Activated CD4-positive, alpha-beta T cell treated with anti-CD3 and anti-CD28 coated beads, Interleukin-2, amount 10 ng/mL, durations not matched to agents 24 days and 14 days (primary cell): ENCODE data around the gene SPON2. TPM values are rescaled to one million over a fixed set of nuclear protein-coding genes. Genes with fewer than 3 reads are reported as not detected.

ENCODE experiments used
- DNase-seq: peaks from one replicate; pipeline ENCODE4 v3.0.0; 2022
- H3K27ac Mint-ChIP-seq: one replicate; pipeline ENCODE4 v1.8.0; 2022; ENCODE audit warnings: mild to moderate bottlenecking, mixed read lengths
- H3K27me3 Mint-ChIP-seq: one replicate; pipeline ENCODE4 v1.8.0; 2022; ENCODE audit warnings: mixed read lengths
- H3K36me3 Mint-ChIP-seq: one replicate; pipeline ENCODE4 v1.8.0; 2022; ENCODE audit warnings: low read depth, mild to moderate bottlenecking, mixed read lengths
- H3K4me1 Mint-ChIP-seq: one replicate; pipeline ENCODE4 v1.8.0; 2021; ENCODE audit warnings: mixed read lengths
- H3K4me3 Mint-ChIP-seq: one replicate; pipeline ENCODE4 v1.8.0; 2022; ENCODE audit warnings: mild to moderate bottlenecking, moderate library complexity, mixed read lengths
- H3K9me3 Mint-ChIP-seq: one replicate; pipeline ENCODE4 v1.8.0; 2021; ENCODE audit warnings: mixed read lengths
- intact Hi-C: fragments of 100-400 bp; cut with micrococcal nuclease; formaldehyde crosslinking; loops from one replicate; pipeline ENCODE4 v1.15.1; 2023
- total RNA-seq: library from RNA; stranded (reverse); gene quantifications from 2 replicates; pipeline ENCODE4 v1.2.3, GENCODE V29; 2022

SPON2 gene
- total RNA-seq, 1 donor from 2014 or later, result 21.6 TPM

DNA sequence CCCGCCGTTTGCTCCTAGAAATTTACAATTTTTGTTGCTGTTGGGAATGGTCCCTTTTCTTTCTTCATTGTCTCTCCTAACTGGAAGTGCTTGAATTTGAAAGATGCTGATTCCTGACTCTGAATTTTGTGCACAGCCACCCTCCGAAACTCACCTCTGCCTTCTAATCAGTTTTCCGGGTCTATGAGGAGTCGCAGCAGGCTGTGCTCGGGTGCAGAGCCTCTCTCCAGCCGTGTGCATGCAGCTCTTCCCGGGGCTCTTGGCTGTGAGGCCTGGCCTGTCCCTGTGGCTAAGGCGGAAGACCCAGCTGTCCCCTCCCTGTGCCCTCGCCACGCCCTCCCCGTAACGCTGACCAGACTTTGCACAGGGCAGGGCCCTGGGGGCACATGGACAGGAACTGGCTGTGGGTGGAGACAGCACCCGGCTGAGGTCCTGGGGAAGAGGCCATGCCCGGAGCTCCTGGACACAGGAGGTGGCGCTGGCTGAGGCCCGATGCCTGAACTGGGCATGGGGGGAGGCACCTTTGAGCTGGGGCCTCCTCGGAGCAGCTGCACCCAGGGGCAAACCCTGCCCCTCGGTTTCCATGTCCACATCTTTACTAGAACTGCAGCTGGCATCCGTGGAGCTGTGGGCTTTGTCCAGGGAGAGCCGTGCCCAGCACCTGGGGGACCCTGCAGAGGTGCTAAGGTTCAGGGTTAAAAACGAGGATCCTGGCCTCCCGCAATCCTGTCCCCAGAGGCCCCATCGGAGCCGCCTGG is 32.6 kb upstream of the SPON2 start:
- H3K27me3 Mint-ChIP-seq, result no peaks in the 10 kb centered on the region
- peaks cover 26% of the 10 kb centered on the region for H3K4me1 Mint-ChIP-seq
- peak overlapping the region; percentile 74 for H3K27ac Mint-ChIP-seq
- H3K4me3 Mint-ChIP-seq, result no peak overlapping the region
- intact Hi-C loops, result loop anchor here (5.0 kb wide), 1 partner anchor 193 kb away; the partner anchor contains the start of gene FGFRL1
- DNase-seq, result no peak
- H3K36me3 Mint-ChIP-seq, result peaks cover 11% of the 10 kb centered on the region
- no peaks in the 10 kb centered on the region for H3K9me3 Mint-ChIP-seq

DNA sequence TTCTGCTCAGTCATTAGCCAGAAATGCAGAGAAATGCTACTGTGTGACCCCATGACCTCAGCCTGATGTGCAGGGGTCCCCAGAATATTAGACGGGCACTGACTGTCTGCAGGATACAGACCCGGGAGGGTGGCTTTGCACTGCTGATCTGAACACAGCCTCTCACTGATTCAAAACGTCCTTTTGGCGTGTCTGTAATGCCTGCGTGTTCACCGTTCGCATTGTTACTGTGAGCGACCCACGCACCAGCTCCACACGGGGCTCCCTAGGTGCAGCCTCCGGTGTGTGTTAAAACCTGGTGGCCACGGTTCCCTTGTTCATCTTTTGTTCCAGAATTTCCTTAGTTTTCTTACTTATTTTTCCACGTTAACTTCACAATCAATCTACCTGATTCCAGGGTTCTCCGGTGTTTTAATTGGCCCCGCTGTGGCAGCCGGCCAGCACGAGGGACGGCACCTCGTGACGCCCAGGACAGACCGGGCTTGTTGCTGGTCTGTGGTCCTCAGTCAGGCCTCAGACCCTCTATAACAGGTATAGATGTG is 32.0 kb upstream of the SPON2 start:
- intact Hi-C loops, result loop anchor here (5.0 kb wide), 1 partner anchor 192 kb away; the partner anchor contains the start of gene FGFRL1
- peaks cover 11% of the 10 kb centered on the region for H3K36me3 Mint-ChIP-seq
- H3K4me3 Mint-ChIP-seq, result no peak overlapping the region
- H3K27ac Mint-ChIP-seq, result peak overlapping the region; percentile 74
- peaks cover 27% of the 10 kb centered on the region for H3K4me1 Mint-ChIP-seq
- no peak for DNase-seq
- H3K9me3 Mint-ChIP-seq, result no peaks in the 10 kb centered on the region
- no peaks in the 10 kb centered on the region for H3K27me3 Mint-ChIP-seq

DNA sequence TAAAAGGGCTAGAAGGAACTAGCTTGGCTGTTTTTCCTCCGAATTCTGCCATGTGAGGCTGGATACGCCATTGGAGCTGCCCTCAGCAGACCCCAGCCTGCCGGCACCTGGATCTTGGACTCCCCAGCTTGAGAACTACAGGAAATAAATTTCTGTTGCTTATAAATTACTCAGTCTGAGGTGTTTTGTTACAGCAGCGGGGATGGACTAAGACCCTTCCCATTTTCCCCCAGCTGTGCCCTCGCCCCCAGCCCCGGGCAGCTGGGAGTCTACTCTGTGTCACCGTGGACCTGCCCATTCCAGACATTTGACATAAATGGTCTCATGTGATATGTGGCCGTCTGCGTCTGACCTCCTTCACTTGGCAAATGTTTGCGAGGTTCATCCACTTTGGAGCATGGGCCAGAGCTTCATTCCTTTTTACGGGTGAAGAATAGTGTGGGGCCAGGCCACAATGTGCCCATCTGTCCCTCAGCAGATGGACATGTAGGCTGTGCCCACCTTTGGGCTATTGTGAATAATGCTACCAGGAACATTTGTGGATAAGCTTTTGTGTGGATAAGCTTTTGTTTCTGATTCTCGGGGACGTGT is 30.7 kb upstream of the SPON2 start:
- H3K27ac Mint-ChIP-seq, result peak overlapping the region; percentile 99
- intact Hi-C loops, result loop anchor here (5.0 kb wide), 1 partner anchor 191 kb away; the partner anchor contains the start of gene FGFRL1
- no peaks in the 10 kb centered on the region for H3K9me3 Mint-ChIP-seq
- peaks cover 17% of the 10 kb centered on the region for H3K36me3 Mint-ChIP-seq
- no peaks in the 10 kb centered on the region for H3K27me3 Mint-ChIP-seq
- peak overlapping the region; percentile 23 for H3K4me3 Mint-ChIP-seq
- DNase-seq, result no peak
- peaks cover 32% of the 10 kb centered on the region for H3K4me1 Mint-ChIP-seq

DNA sequence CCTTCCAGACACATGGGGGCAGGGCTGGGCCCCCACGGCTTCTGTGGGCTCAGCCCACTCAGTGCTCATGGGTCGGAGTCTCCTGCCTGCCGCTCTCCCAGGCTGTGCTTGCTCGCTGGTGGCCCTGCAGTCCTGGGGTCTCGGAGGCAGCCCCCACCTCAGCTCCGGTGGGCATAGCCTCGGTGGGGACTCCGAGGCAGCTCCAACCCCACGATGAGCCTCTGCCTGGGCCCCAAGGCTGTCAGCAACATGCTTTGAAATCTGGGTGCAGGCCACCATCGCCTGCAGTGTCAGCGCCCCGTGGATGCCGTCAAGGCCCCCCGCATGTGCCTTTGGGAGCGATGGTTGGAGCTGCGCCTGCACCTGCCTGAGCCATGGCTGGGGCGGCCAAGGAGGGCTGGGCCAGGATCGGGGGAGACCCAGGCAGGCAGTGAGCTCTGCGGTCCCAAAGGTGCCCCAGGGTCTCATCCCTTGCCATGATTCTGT is 30.2 kb upstream of the SPON2 start:
- Mint-ChIP-seq H3K36me3 (peaks cover 21% of the 10 kb centered on the region), H3K4me3 (peak overlapping the region; percentile 75), H3K4me1 (peaks cover 35% of the 10 kb centered on the region), H3K27me3 (no peaks in the 10 kb centered on the region), H3K27ac (peak overlapping the region; percentile 99), H3K9me3 (no peaks in the 10 kb centered on the region)
- no peak for DNase-seq
- intact Hi-C loops, result loop anchor here (1.0 to 5.0 kb wide), 3 partner anchors 35 to 190 kb away; partner anchors contain the start of genes CTBP1 and FGFRL1

GRCh38 chr4:1201851-1202525 is 29.6 kb upstream of the SPON2 start:
- H3K27ac Mint-ChIP-seq, result peak overlapping the region; percentile 99
- peak overlapping the region; percentile 75 for H3K4me3 Mint-ChIP-seq
- peak; percentile 95 for DNase-seq
- peaks cover 27% of the 10 kb centered on the region for H3K36me3 Mint-ChIP-seq
- intact Hi-C loops, result loop anchor here (1.0 to 5.0 kb wide), 5 partner anchors 15 to 190 kb away; partner anchors contain the start of genes CTBP1 and FGFRL1
- H3K27me3 Mint-ChIP-seq, result no peaks in the 10 kb centered on the region
- H3K4me1 Mint-ChIP-seq, result peaks cover 35% of the 10 kb centered on the region
- H3K9me3 Mint-ChIP-seq, result no peaks in the 10 kb centered on the region

- H3K4me3 Mint-ChIP-seq, result peak overlapping the region; percentile 75
- no peaks in the 10 kb centered on the region for H3K9me3 Mint-ChIP-seq
- DNase-seq, result no peak
- H3K36me3 Mint-ChIP-seq, result peaks cover 34% of the 10 kb centered on the region
- peaks cover 38% of the 10 kb centered on the region for H3K4me1 Mint-ChIP-seq
- intact Hi-C loops, result loop anchor here (1.0 to 5.0 kb wide), 3 partner anchors 13 to 188 kb away; partner anchors contain the start of gene FGFRL1
- no peaks in the 10 kb centered on the region for H3K27me3 Mint-ChIP-seq
- peak overlapping the region; percentile 99 for H3K27ac Mint-ChIP-seq
Measured at GRCh38 chr4:1200425-1201035, 28.1 kb upstream of the SPON2 start.

DNA sequence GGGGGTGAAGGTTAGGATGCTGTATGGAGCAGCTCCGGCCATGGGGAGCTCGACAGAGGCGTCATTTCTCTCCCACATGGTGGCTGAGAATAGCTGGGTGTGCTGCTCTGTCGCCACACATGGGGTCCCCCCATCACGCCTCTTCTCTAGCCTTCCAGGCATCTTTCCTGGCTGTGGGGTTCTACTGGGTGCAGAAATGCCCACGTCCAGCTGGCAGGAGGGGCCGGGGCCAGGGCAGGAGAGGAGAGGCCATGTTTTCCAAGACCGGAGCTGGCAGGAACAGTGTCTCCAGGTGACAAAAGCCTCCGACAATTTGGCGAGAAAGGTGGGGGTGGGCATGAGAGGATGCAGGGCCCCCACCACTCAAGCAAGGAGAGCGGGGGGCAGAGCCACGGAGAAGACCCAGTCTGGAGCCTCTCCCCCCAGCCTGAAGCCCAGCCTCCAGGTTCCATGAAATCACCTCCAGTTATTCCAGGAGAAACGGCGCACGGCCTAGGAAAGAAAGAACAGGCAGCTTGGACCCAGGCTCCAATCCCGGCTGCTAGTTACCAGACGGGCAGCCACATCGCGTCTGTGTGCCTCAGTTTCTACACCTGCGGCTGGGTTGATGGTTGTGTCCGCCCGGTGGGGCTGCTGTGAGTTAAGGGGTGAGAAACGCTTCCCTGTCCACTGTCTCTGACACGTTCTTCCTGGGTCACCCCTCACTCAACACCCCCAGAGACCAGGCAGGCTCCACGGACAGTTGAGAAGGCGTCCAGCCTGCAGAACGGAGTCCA is 27.4 kb upstream of the SPON2 start:
- H3K4me3 Mint-ChIP-seq, result peak overlapping the region; percentile 75
- intact Hi-C loops, result loop anchor here (5.0 kb wide), 1 partner anchor 187 kb away; the partner anchor contains the start of gene FGFRL1
- H3K36me3 Mint-ChIP-seq, result peaks cover 32% of the 10 kb centered on the region
- H3K27ac Mint-ChIP-seq, result peak overlapping the region; percentile 99
- peaks cover 38% of the 10 kb centered on the region for H3K4me1 Mint-ChIP-seq
- DNase-seq, result no peak
- no peaks in the 10 kb centered on the region for H3K27me3 Mint-ChIP-seq
- no peaks in the 10 kb centered on the region for H3K9me3 Mint-ChIP-seq

DNA sequence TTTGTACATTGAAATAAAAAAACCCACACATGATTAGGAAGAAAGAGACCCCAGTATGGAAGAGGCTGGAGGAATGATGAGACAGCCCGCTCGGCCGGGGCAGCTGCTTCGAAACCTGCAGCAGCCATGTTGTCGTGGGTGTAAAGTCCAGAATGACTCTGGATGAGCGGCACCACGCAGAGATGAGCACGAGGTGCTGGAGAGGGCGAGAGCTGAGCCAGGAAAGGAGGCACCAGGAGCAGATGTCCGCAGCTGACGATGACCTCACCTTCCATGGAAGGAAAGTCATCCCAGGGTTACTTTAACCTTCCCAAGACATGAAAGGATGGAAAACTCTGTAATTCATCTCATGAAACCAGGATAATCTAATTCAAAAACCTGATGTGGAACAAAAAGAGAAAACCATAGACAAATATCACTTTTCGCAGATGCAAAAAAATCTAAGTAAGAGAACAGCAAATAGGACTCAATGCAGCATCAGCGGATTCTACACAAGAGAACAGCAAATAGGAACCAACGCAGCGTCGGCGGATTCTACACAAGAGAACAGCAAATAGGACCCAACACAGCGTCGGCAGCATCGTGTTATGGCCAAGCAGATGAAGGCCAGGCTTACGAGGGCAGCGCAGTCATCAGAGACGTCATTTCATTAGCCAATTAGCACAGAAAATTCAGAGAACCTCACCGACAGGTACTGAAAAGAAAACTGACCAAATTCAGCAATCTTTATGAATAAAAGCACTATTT is 25.9 kb upstream of the SPON2 start:
- Mint-ChIP-seq H3K27me3 (no peaks in the 10 kb centered on the region), H3K4me1 (peaks cover 28% of the 10 kb centered on the region), H3K9me3 (no peaks in the 10 kb centered on the region), H3K36me3 (peaks cover 29% of the 10 kb centered on the region), H3K4me3 (peak overlapping the region; percentile 20), H3K27ac (peak overlapping the region; percentile 30)
- DNase-seq, result no peak
- intact Hi-C loops, result no loop called here

GRCh38 chr4:1196421-1197183 is 24.2 kb upstream of the SPON2 start:
- intact Hi-C loops, result no loop called here
- H3K27me3 Mint-ChIP-seq, result no peaks in the 10 kb centered on the region
- DNase-seq, result no peak
- H3K4me3 Mint-ChIP-seq, result no peak overlapping the region
- H3K4me1 Mint-ChIP-seq, result peaks cover 16% of the 10 kb centered on the region
- H3K27ac Mint-ChIP-seq, result no peak overlapping the region
- no peaks in the 10 kb centered on the region for H3K9me3 Mint-ChIP-seq
- H3K36me3 Mint-ChIP-seq, result peaks cover 29% of the 10 kb centered on the region

DNA sequence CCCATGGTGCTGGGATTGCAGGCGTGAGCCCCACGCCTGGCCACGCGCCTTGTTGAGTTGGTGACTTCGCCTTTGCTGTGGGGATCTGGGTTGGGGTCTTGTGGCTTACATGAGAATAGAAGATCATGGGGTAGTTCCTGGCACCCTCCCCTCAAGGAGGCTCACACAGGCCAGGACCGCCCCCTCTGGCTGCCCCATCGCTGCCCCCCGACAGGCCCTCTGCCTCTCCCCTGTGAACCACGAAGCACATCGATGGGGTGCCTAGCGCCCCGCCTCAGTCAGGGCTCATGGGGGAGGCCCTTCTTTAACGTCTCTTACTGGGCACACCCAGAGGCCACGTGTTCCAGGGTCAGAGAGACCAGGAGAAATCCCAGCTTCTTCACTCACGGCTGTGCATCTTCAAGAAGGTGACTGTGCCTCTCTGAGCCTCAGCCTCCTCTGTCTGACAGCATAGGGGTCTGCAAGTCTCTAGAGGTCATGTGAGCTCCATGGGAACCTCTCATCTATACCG is 23.6 kb upstream of the SPON2 start:
- H3K4me3 Mint-ChIP-seq, result no peak overlapping the region
- peaks cover 29% of the 10 kb centered on the region for H3K36me3 Mint-ChIP-seq
- intact Hi-C loops, result no loop called here
- H3K9me3 Mint-ChIP-seq, result no peaks in the 10 kb centered on the region
- no peak overlapping the region for H3K27ac Mint-ChIP-seq
- DNase-seq, result no peak
- H3K4me1 Mint-ChIP-seq, result peaks cover 14% of the 10 kb centered on the region
- H3K27me3 Mint-ChIP-seq, result no peaks in the 10 kb centered on the region

DNA sequence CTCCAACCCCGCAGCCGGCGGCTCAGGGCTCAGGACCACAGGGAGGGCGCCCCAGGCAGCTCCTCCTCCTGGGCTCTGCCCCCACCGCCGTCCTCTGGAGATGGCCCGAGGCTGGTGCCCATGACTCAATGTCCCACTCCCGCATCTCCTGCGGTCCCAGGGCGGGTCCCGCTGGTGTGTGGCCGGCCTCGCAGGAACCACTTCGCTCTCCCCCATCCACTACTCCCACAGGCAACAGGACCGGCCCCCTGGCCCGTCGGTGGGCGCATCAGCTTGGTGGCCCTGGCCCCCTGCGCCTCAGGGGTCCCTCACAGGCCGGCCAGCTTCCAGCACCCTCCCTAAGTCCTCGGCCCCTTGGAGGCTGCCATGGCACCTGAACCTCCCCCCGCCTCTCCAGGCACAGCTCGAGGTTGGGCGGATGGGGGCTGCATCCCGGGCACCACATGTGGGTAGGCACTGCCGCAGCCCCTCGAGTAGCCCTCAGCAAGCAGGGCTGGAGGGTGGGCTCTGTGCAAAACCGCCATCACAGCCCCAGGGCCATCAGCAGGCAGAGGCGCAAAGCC is 22.8 kb upstream of the SPON2 start:
- Mint-ChIP-seq H3K4me1 (peaks cover 14% of the 10 kb centered on the region), H3K27me3 (no peaks in the 10 kb centered on the region), H3K4me3 (no peak overlapping the region), H3K36me3 (peaks cover 29% of the 10 kb centered on the region), H3K9me3 (no peaks in the 10 kb centered on the region), H3K27ac (no peak overlapping the region)
- intact Hi-C loops, result no loop called here
- DNase-seq, result no peak
